ENCODE measurements around the gene DDX39A.

DNA sequence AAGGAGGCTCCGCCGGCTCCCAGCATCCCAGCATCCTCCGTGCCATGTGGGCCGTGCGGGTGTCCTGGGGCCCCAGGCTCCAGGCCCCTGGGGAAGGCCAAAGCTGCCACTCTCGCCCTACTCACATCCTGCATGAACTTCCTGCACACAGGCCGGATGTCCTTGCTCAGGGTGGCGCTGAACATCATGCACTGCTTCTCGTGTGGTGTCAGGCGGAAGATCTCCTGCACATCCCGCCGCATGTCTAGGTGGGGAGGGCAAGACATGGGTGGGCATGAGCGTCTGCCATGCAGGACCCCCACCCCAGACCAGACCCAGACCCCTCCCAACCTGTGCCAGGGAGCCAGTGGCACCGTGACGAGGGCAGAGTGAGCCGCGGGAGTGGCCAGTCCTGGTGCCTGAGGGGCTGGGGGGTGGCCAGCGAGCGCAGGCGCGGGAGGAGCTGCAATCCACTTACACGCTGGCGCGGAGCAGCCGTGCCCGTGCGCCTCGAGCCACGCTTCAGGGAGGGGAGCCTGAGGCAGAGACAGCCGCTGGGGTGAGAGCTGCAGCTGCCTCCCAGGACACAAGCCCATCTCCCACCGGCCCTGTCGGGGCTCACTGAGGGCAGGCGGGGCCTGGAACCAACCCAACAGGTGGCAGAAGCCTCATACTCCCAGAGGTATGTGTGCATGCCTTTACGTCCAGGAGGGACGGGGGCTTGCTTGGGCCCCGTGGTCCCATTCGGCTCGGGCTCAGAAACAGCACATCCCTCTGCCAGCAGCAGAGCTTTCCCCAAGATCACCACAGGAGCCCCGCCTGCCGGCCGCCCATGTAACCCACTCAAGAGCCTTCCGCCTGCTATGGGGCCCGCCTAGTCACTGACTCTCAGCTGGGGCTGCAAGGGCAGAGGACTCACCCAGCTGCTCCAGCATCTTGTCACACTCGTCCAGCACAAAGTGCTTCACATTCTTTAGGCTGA, 8.8 kb downstream of the DDX39A start:
- TF ChIP-seq, protein P1, sequence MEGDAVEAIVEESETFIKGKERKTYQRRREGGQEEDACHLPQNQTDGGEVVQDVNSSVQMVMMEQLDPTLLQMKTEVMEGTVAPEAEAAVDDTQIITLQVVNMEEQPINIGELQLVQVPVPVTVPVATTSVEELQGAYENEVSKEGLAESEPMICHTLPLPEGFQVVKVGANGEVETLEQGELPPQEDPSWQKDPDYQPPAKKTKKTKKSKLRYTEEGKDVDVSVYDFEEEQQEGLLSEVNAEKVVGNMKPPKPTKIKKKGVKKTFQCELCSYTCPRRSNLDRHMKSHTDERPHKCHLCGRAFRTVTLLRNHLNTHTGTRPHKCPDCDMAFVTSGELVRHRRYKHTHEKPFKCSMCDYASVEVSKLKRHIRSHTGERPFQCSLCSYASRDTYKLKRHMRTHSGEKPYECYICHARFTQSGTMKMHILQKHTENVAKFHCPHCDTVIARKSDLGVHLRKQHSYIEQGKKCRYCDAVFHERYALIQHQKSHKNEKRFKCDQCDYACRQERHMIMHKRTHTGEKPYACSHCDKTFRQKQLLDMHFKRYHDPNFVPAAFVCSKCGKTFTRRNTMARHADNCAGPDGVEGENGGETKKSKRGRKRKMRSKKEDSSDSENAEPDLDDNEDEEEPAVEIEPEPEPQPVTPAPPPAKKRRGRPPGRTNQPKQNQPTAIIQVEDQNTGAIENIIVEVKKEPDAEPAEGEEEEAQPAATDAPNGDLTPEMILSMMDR (conservative IDR thresholded peaks at IDR 0.05 in 1 of 2, IDR thresholded peaks at IDR 0.05 in 1 of 2; ENCODE audit: low read depth in 1 of 2, low read length in 2 of 2), result no peak
- no peak for TF ChIP-seq EZH2 (IDR thresholded peaks at IDR 0.05; ENCODE audit: low read length, missing control alignments)
